ENCODE data around the gene GLCE. TPM values are rescaled to one million over a fixed set of nuclear protein-coding genes. Genes with fewer than 3 reads are reported as not detected.

GLCE gene
- total RNA-seq, 1 experiment from 2014 or later = 22.8 TPM

DNA sequence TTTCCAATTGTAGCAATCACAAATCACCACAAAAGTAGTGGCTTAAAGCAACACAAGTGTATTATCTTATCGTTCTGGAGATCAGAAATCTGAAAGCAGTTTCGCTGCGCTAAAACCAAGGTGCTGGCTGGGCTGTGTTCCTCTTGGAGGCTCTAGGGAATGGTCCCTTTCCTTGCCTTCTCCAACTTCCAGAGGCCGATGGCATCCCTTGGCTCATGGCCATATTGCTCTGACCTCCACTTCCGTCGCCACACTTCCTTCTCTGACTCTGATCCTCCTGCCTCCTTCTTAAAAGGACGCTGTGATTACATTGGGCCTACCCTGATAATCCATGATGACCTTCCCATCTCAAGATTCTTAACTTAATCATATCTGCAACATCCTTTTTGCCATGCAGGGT is 127.6 kb downstream of the GLCE start:
- H3K4me3 ChIP-seq (ENCODE audit: low read depth in 2 of 2, low read length in 2 of 2) = no peak overlapping the region
- ATAC-seq = no peak
- H3K27ac ChIP-seq (ENCODE audit: low read length) = no peak overlapping the region
- TF ChIP-seq TCF7L2 (IDR thresholded peaks at IDR 0.05; ENCODE audit: low read depth, low read length) = no peak
- no peak for TF ChIP-seq POLR2AphosphoS5 (IDR thresholded peaks at IDR 0.05; ENCODE audit: low read depth, low read length)
- TF ChIP-seq, protein P1, sequence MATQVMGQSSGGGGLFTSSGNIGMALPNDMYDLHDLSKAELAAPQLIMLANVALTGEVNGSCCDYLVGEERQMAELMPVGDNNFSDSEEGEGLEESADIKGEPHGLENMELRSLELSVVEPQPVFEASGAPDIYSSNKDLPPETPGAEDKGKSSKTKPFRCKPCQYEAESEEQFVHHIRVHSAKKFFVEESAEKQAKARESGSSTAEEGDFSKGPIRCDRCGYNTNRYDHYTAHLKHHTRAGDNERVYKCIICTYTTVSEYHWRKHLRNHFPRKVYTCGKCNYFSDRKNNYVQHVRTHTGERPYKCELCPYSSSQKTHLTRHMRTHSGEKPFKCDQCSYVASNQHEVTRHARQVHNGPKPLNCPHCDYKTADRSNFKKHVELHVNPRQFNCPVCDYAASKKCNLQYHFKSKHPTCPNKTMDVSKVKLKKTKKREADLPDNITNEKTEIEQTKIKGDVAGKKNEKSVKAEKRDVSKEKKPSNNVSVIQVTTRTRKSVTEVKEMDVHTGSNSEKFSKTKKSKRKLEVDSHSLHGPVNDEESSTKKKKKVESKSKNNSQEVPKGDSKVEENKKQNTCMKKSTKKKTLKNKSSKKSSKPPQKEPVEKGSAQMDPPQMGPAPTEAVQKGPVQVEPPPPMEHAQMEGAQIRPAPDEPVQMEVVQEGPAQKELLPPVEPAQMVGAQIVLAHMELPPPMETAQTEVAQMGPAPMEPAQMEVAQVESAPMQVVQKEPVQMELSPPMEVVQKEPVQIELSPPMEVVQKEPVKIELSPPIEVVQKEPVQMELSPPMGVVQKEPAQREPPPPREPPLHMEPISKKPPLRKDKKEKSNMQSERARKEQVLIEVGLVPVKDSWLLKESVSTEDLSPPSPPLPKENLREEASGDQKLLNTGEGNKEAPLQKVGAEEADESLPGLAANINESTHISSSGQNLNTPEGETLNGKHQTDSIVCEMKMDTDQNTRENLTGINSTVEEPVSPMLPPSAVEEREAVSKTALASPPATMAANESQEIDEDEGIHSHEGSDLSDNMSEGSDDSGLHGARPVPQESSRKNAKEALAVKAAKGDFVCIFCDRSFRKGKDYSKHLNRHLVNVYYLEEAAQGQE (IDR thresholded peaks at IDR 0.05; ENCODE audit: insufficient read depth in 1 of 2, low read depth in 2 of 2, low read length in 1 of 2) = no peak
- TF ChIP-seq, protein P2, sequence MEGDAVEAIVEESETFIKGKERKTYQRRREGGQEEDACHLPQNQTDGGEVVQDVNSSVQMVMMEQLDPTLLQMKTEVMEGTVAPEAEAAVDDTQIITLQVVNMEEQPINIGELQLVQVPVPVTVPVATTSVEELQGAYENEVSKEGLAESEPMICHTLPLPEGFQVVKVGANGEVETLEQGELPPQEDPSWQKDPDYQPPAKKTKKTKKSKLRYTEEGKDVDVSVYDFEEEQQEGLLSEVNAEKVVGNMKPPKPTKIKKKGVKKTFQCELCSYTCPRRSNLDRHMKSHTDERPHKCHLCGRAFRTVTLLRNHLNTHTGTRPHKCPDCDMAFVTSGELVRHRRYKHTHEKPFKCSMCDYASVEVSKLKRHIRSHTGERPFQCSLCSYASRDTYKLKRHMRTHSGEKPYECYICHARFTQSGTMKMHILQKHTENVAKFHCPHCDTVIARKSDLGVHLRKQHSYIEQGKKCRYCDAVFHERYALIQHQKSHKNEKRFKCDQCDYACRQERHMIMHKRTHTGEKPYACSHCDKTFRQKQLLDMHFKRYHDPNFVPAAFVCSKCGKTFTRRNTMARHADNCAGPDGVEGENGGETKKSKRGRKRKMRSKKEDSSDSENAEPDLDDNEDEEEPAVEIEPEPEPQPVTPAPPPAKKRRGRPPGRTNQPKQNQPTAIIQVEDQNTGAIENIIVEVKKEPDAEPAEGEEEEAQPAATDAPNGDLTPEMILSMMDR (IDR thresholded peaks at IDR 0.05) = no peak
- no peak for TF ChIP-seq SIN3A (IDR thresholded peaks at IDR 0.05; ENCODE audit: borderline replicate concordance, insufficient read depth, low read depth, low read length)
- no peak for DNase-seq (ENCODE audit: low read depth, low spot score)
- BruUV-seq (replicated peaks) = no TSS peak
- in situ Hi-C loops (cut with HindIII; ENCODE audit: low pct_unique_long_range_greater_than_20kb, low sequenced_read_pairs) = no loop called here
- ChIA-PET POLR2A (no interaction called here), CTCF (no interaction called here)
- no peaks in the 10 kb centered on the region for H3K4me1 ChIP-seq (ENCODE audit: control insufficient read depth, insufficient read depth, low read length)
- H3K27me3 ChIP-seq (ENCODE audit: control insufficient read depth, insufficient read depth, low read length) = no peaks in the 10 kb centered on the region
- intact Hi-C loops (cut with micrococcal nuclease; ENCODE audit: unreplicated experiment) = no loop called here
- no peaks in the 10 kb centered on the region for H3K36me3 ChIP-seq (ENCODE audit: control insufficient read depth, insufficient read depth, low read length)
- H3K9me3 ChIP-seq (ENCODE audit: control insufficient read depth, insufficient read depth, low read depth, low read length) = no peaks in the 10 kb centered on the region

DNA sequence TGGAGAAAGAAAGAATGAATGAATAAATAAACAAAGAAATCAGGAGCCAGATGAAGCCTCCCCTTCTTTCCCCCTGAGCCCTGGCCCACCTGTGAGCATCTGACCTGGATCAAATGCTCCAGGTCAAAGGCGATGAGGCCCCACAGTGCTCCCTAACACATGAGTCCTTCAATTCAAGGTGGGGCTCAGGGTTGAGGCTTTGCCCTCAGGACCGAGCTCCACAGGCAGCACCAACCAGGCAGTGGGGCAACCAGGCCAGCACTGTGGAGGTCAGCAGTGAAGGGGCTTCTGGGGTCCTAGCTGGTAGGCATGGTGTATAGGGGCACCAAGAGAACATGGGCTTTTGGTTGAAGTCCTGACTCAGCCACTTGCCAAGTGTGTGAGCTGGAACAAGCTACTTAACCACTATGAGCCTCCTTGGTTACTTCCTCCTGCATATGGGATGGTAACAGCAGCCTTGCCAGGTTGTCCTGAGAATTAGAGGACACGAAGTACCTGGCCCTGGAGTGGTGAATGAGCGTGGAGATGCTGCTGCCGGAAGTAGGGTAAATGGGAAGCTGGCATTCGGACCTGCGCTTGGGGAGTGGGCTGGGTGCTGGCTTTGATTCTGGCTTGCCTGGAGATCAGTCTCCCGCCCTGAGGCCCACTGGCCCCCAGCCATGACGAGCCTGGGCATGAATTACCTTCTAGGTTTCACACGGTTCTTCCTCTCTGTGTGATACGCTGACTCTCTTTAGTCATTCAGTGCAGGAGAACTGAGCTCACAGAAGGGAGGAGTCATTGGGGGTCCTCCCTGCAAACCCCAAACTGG is 128.3 kb downstream of the GLCE start:
- ATAC-seq = 0 out of 2 replicates have a peak, but pooled peaks have one; percentile 38
- Histone ChIP-seq H3K27me3 (ENCODE audit: control insufficient read depth, insufficient read depth, low read length) (no peaks in the 10 kb centered on the region), H3K4me3 (ENCODE audit: low read depth in 2 of 2, low read length in 2 of 2) (no peak overlapping the region), H3K36me3 (ENCODE audit: control insufficient read depth, insufficient read depth, low read length) (no peaks in the 10 kb centered on the region), H3K9me3 (ENCODE audit: control insufficient read depth, insufficient read depth, low read depth, low read length) (no peaks in the 10 kb centered on the region), H3K27ac (ENCODE audit: low read length) (no peak overlapping the region), H3K4me1 (ENCODE audit: control insufficient read depth, insufficient read depth, low read length) (no peaks in the 10 kb centered on the region)
- no peak for TF ChIP-seq POLR2AphosphoS5 (IDR thresholded peaks at IDR 0.05; ENCODE audit: low read depth, low read length)
- TF ChIP-seq, protein P1 (IDR thresholded peaks at IDR 0.05; ENCODE audit: insufficient read depth in 1 of 2, low read depth in 2 of 2, low read length in 1 of 2) = no peak
- no TSS peak for BruUV-seq (replicated peaks)
- ChIA-PET POLR2A (no interaction called here), CTCF (no interaction called here)
- no peak for DNase-seq (ENCODE audit: low read depth, low spot score)
- in situ Hi-C loops (cut with HindIII; ENCODE audit: low pct_unique_long_range_greater_than_20kb, low sequenced_read_pairs) (no loop called here), intact Hi-C loops (cut with micrococcal nuclease; ENCODE audit: unreplicated experiment) (no loop called here)
